Measurements from ENCODE around the gene LRRC8C. TPM values are rescaled to one million over a fixed set of nuclear protein-coding genes. Genes with fewer than 3 reads are reported as not detected.
"Not testable (repeated sequence)": the region's sequence is repeated elsewhere in the genome, so short reads cannot be mapped to it uniquely, and the experiment has no call there.

LRRC8C gene
- total RNA-seq, 1 donor from 2014 or later = 5.5 TPM

- TF ChIP-seq, protein P1, sequence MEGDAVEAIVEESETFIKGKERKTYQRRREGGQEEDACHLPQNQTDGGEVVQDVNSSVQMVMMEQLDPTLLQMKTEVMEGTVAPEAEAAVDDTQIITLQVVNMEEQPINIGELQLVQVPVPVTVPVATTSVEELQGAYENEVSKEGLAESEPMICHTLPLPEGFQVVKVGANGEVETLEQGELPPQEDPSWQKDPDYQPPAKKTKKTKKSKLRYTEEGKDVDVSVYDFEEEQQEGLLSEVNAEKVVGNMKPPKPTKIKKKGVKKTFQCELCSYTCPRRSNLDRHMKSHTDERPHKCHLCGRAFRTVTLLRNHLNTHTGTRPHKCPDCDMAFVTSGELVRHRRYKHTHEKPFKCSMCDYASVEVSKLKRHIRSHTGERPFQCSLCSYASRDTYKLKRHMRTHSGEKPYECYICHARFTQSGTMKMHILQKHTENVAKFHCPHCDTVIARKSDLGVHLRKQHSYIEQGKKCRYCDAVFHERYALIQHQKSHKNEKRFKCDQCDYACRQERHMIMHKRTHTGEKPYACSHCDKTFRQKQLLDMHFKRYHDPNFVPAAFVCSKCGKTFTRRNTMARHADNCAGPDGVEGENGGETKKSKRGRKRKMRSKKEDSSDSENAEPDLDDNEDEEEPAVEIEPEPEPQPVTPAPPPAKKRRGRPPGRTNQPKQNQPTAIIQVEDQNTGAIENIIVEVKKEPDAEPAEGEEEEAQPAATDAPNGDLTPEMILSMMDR (IDR thresholded peaks at IDR 0.05; ENCODE audit: insufficient read depth, low read length, severe bottlenecking) = no peak
- DNase-seq (ENCODE audit: low read depth) (no peak), FAIRE-seq (no peak)
These were observed 66.6 kb downstream of the LRRC8C start for GRCh38 chr1:89699451-89699986.

GRCh38 chr1:89701746-89702241 lies 68.9 kb downstream of the LRRC8C start:
- Histone ChIP-seq H3K4me3 (ENCODE audit: low read depth, low read length) (no peak overlapping the region), H3K36me3 (ENCODE audit: control insufficient read depth, insufficient read depth, low read length) (no peaks in the 10 kb centered on the region), H3K27me3 (ENCODE audit: control insufficient read depth, insufficient read depth, low read length) (no peaks in the 10 kb centered on the region)
- no peak for DNase-seq (ENCODE audit: low read depth)
- TF ChIP-seq, protein P1 (IDR thresholded peaks at IDR 0.05; ENCODE audit: insufficient read depth, low read length, severe bottlenecking) = no peak
- FAIRE-seq = no peak

More at GRCh38 chr1:89699451-89699986, 66.6 kb downstream of the LRRC8C start:
- peaks cover 2% of the 10 kb centered on the region for H3K36me3 ChIP-seq (ENCODE audit: control insufficient read depth, insufficient read depth, low read length)
- no peak overlapping the region for H3K4me3 ChIP-seq (ENCODE audit: low read depth, low read length)
- H3K27me3 ChIP-seq (ENCODE audit: control insufficient read depth, insufficient read depth, low read length) = no peaks in the 10 kb centered on the region

- H3K27me3 ChIP-seq (ENCODE audit: control insufficient read depth, insufficient read depth, low read length) = no peaks in the 10 kb centered on the region
- no peak for FAIRE-seq
- TF ChIP-seq, protein P1 (IDR thresholded peaks at IDR 0.05; ENCODE audit: insufficient read depth, low read length, severe bottlenecking) = no peak
- DNase-seq (ENCODE audit: low read depth) = no peak
- no peak overlapping the region for H3K4me3 ChIP-seq (ENCODE audit: low read depth, low read length)
- H3K36me3 ChIP-seq (ENCODE audit: control insufficient read depth, insufficient read depth, low read length) = no peaks in the 10 kb centered on the region
These were observed 69.7 kb downstream of the LRRC8C start for GRCh38 chr1:89702520-89703045.

DNA sequence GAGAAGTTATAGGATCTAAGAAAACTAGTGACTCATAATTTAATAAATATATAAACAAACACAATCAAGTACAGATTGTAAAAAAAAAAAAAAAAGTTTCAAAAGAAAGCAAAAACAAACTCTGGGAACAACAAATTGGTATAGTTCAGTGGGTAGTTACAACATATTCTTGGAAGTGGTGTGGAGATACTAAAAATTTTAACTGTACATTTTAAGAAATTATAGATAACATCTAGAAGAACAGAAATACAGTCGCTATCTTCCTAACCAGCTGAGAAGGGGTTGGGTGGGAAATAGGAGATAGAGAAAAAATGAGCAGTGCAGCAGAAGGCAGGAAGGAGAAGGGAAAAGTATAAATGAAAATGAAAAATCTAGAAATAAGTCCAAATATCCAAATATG lies 70.5 kb downstream of the LRRC8C start:
- Histone ChIP-seq H3K36me3 (ENCODE audit: control insufficient read depth, insufficient read depth, low read length) (no peaks in the 10 kb centered on the region), H3K27me3 (ENCODE audit: control insufficient read depth, insufficient read depth, low read length) (no peaks in the 10 kb centered on the region), H3K4me3 (ENCODE audit: low read depth, low read length) (no peak overlapping the region)
- DNase-seq (ENCODE audit: low read depth) = no peak
- FAIRE-seq = no peak
- TF ChIP-seq, protein P1 (IDR thresholded peaks at IDR 0.05; ENCODE audit: insufficient read depth, low read length, severe bottlenecking) = no peak

- no peaks in the 10 kb centered on the region for H3K36me3 ChIP-seq (ENCODE audit: control insufficient read depth, insufficient read depth, low read length)
- DNase-seq (ENCODE audit: low read depth) = no peak
- no peak for FAIRE-seq
- TF ChIP-seq, protein P1 (IDR thresholded peaks at IDR 0.05; ENCODE audit: insufficient read depth, low read length, severe bottlenecking) = no peak
- H3K27me3 ChIP-seq (ENCODE audit: control insufficient read depth, insufficient read depth, low read length) = no peaks in the 10 kb centered on the region
- no peak overlapping the region for H3K4me3 ChIP-seq (ENCODE audit: low read depth, low read length)
These were observed 71.1 kb downstream of the LRRC8C start for GRCh38 chr1:89704014-89704413.

- not testable (repeated sequence) for DNase-seq (ENCODE audit: low read depth); FAIRE-seq; H3K27me3 ChIP-seq (ENCODE audit: control insufficient read depth, insufficient read depth, low read length); H3K36me3 ChIP-seq (ENCODE audit: control insufficient read depth, insufficient read depth, low read length); H3K4me3 ChIP-seq (ENCODE audit: low read depth, low read length)
These were observed 72.0 kb downstream of the LRRC8C start for GRCh38 chr1:89704885-89705284.

Data from bronchial epithelial cell (primary cell).